Measurements from ENCODE around the gene UGT1A6.

DNA sequence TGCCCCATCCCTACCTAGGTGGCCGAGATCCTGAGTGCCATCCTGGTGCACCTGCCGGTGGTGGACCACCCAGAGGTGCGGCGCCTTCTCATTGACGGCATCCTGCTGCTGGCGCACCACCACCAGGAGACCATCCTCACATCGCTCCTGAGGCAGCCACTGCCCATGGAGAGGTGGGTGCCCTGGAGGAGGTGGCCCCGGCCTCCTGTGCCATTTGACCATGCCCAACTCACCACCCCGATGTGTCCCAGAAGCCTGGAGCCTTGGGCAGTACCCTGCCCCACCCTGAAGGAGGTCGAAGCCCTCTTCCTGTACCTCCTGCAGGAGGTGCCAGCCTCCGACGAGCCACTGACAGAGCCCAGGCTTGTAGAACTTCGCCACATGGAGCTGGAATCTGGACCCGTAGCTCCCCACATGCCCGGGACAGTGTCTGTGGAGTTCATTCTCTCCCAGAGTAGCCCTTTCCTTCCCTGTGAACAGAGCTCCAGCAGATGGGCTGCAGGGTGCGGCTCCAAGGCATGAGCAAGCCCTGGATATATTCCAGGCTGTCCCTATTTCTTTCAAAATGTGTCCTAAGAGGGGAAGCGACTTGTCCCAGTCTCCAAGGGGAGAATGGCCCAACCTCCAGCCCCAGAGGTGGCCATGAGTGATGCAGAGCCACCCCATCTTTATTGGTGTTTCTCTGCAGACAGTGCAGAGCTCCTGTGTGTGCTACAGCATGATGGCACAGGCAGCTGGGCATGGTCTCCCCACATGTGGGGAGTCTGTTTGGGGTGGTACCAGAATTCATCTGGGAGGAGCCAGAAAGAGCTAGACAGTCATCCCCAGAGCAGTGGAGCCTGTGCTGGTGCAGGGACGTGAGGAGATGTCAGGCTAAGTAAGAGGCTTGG, 127.4 kb downstream of the UGT1A6 start:
- TF ChIP-seq ZC3H11A (IDR thresholded peaks at IDR 0.05), result no peak
- TF ChIP-seq, protein P1, sequence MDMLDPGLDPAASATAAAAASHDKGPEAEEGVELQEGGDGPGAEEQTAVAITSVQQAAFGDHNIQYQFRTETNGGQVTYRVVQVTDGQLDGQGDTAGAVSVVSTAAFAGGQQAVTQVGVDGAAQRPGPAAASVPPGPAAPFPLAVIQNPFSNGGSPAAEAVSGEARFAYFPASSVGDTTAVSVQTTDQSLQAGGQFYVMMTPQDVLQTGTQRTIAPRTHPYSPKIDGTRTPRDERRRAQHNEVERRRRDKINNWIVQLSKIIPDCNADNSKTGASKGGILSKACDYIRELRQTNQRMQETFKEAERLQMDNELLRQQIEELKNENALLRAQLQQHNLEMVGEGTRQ (IDR thresholded peaks at IDR 0.05), result no peak
- TF ChIP-seq, protein P2, sequence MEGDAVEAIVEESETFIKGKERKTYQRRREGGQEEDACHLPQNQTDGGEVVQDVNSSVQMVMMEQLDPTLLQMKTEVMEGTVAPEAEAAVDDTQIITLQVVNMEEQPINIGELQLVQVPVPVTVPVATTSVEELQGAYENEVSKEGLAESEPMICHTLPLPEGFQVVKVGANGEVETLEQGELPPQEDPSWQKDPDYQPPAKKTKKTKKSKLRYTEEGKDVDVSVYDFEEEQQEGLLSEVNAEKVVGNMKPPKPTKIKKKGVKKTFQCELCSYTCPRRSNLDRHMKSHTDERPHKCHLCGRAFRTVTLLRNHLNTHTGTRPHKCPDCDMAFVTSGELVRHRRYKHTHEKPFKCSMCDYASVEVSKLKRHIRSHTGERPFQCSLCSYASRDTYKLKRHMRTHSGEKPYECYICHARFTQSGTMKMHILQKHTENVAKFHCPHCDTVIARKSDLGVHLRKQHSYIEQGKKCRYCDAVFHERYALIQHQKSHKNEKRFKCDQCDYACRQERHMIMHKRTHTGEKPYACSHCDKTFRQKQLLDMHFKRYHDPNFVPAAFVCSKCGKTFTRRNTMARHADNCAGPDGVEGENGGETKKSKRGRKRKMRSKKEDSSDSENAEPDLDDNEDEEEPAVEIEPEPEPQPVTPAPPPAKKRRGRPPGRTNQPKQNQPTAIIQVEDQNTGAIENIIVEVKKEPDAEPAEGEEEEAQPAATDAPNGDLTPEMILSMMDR (IDR thresholded peaks at IDR 0.05), result no peak
- no peak for TF ChIP-seq RCOR1 (IDR thresholded peaks at IDR 0.05; ENCODE audit: low read depth, low read length)
- no peak for TF ChIP-seq PHF8 (IDR thresholded peaks at IDR 0.05; ENCODE audit: borderline replicate concordance, low read depth)
- TF ChIP-seq POLR2A (IDR thresholded peaks at IDR 0.05; ENCODE audit: low read length), result no peak
- TF ChIP-seq, protein P3, sequence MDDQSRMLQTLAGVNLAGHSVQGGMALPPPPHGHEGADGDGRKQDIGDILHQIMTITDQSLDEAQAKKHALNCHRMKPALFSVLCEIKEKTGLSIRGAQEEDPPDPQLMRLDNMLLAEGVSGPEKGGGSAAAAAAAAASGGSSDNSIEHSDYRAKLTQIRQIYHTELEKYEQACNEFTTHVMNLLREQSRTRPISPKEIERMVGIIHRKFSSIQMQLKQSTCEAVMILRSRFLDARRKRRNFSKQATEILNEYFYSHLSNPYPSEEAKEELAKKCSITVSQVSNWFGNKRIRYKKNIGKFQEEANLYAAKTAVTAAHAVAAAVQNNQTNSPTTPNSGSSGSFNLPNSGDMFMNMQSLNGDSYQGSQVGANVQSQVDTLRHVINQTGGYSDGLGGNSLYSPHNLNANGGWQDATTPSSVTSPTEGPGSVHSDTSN (IDR thresholded peaks at IDR 0.05), result no peak
- TF ChIP-seq, protein P4, sequence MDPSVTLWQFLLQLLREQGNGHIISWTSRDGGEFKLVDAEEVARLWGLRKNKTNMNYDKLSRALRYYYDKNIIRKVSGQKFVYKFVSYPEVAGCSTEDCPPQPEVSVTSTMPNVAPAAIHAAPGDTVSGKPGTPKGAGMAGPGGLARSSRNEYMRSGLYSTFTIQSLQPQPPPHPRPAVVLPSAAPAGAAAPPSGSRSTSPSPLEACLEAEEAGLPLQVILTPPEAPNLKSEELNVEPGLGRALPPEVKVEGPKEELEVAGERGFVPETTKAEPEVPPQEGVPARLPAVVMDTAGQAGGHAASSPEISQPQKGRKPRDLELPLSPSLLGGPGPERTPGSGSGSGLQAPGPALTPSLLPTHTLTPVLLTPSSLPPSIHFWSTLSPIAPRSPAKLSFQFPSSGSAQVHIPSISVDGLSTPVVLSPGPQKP (IDR thresholded peaks at IDR 0.05; ENCODE audit: low read depth, low read length), result no peak
- TF ChIP-seq POLR2AphosphoS2 (conservative IDR thresholded peaks at IDR 0.05; ENCODE audit: low read length), result no peak
- TF ChIP-seq FOXS1 (CRISPR knock-in tag; IDR thresholded peaks at IDR 0.05), result no peak
- no peak for TF ChIP-seq RFX5 (IDR thresholded peaks at IDR 0.05)
- TF ChIP-seq CBX8 (IDR thresholded peaks at IDR 0.05), result no peak
- TF ChIP-seq EHMT2 (IDR thresholded peaks at IDR 0.05; ENCODE audit: low read depth), result no peak

Measured in A549 (cell line).